Immature natural killer cell (primary cell): Measurements from ENCODE around the gene SH2B3. TPM values are rescaled to one million over a fixed set of nuclear protein-coding genes. Genes with fewer than 3 reads are reported as not detected.
A peak's percentile ranks its signal among the peaks of the same experiment; 100 is the strongest.
"Not testable (repeated sequence)": the region's sequence is repeated elsewhere in the genome, so short reads cannot be mapped to it uniquely, and the experiment has no call there.

Experiments
- DNase-seq, 3 donors: peaks; one replicate each; pipeline ENCODE4 v3.0.0; 2022; ENCODE audit warnings: mixed read lengths in 1 of 3
- H3K27ac Mint-ChIP-seq, 6 donors: one replicate each; pipeline ENCODE4 v1.8.0; 2020; ENCODE audit warnings: mixed read lengths in 6 of 6, mild to moderate bottlenecking in 5 of 6, inconsistent platforms in 4 of 6, moderate library complexity in 3 of 6
- H3K27me3 Mint-ChIP-seq, 3 donors: one replicate each; pipeline ENCODE4 v1.8.0; 2020 to 2021; ENCODE audit warnings: low read depth in 3 of 3, mild to moderate bottlenecking in 3 of 3, mixed read lengths in 3 of 3, moderate library complexity in 3 of 3, inconsistent platforms in 1 of 3
- H3K36me3 Mint-ChIP-seq, 3 donors: one replicate each; pipeline ENCODE4 v1.8.0; 2020; ENCODE audit warnings: mixed read lengths in 3 of 3, inconsistent platforms in 2 of 3, mild to moderate bottlenecking in 2 of 3
- H3K4me1 Mint-ChIP-seq, 2 donors: one replicate each; pipeline ENCODE4 v1.8.0; 2020; ENCODE audit warnings: inconsistent platforms in 2 of 2, mild to moderate bottlenecking in 2 of 2, mixed read lengths in 2 of 2, moderate library complexity in 1 of 2
- H3K4me3 Mint-ChIP-seq, 5 donors: one replicate each; pipeline ENCODE4 v1.8.0; 2020; ENCODE audit warnings: mild to moderate bottlenecking in 5 of 5, mixed read lengths in 5 of 5, inconsistent platforms in 3 of 5, moderate library complexity in 3 of 5
- H3K9me3 Mint-ChIP-seq, 6 donors: one replicate each; pipeline ENCODE4 v1.8.0; 2020; ENCODE audit warnings: mild to moderate bottlenecking in 6 of 6, mixed read lengths in 6 of 6, inconsistent platforms in 4 of 6, moderate library complexity in 3 of 6
- polyA plus RNA-seq, 3 donors: library from polyadenylated mRNA; unstranded; fragments of 300-500 nt; fragmentation: Illumina TruSeq; gene quantifications; one replicate each; pipeline ENCODE4 v1.2.3, GENCODE V29; 2021

The SH2B3 gene
- polyA plus RNA-seq, 3 donors from 2014 or later, result 0.08 to 13.5 (median 5.3) TPM

- Mint-ChIP-seq H3K9me3 (no peaks in the 10 kb centered on the region), H3K27ac (peak overlapping the region in 1 of 6 donors; percentile 25), H3K4me3 (no peak overlapping the region), H3K36me3 (no peaks in the 10 kb centered on the region), H3K27me3 (peaks cover 0 to 10% (median 8%) of the 10 kb centered on the region in 3 donors), H3K4me1 (peaks cover 16 to 18% of the 10 kb centered on the region in 2 donors)
- no peak for DNase-seq
These were observed 10.2 kb upstream of the SH2B3 start for GRCh38 chr12:111395336-111396187.

GRCh38 chr12:111396271-111396670 lies 9.5 kb upstream of the SH2B3 start:
- peaks cover 9 to 12% of the 10 kb centered on the region in 2 donors for H3K4me1 Mint-ChIP-seq
- not testable (repeated sequence) for H3K27me3 Mint-ChIP-seq, DNase-seq, H3K9me3 Mint-ChIP-seq, H3K4me3 Mint-ChIP-seq, H3K27ac Mint-ChIP-seq, H3K36me3 Mint-ChIP-seq

DNA sequence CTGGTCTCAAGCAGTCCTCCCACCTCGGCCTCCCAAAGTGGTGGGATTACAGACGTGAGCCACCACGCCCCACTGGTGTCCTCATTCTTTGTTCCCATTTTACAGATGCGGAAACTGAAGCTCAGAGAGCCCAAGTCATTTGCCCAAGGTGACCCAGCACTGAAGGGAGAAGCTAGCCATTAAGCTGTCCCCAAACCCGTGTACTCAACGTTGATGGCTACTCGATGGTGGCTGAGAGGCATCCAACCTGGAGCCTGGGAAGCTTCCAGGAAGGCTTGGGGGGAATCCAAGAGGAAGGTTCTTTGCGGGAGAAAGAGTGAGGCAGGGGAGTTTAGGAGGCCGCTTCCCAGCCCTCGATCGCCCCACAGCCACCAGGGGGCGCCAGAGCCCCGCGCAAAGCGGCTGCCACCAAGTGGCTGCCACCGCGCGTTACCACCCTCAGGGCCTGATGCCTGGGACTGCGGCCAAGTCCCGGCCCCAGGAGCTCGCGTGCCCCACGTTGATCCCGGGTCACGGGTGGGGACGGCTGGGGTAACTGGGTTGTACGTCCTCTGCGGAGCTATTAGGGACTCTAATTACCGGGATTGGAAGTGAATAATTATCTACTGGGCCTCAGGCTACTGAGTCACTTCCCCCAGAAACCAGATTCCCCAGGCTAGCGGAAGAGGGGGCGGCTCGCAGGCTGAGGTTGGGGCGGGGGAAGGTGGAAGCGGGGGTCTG lies 8.8 kb upstream of the SH2B3 start:
- Mint-ChIP-seq H3K27ac (peak overlapping the region in 2 of 6 donors; percentile 66 to 69), H3K4me1 (peaks cover 9 to 12% of the 10 kb centered on the region in 2 donors), H3K9me3 (no peaks in the 10 kb centered on the region), H3K36me3 (no peaks in the 10 kb centered on the region), H3K27me3 (peaks cover 0 to 10% (median 7%) of the 10 kb centered on the region in 3 donors), H3K4me3 (peak overlapping the region; percentile 57 to 76 (median 67))
- DNase-seq, result peak; percentile 83 to 87 (median 85)

DNA sequence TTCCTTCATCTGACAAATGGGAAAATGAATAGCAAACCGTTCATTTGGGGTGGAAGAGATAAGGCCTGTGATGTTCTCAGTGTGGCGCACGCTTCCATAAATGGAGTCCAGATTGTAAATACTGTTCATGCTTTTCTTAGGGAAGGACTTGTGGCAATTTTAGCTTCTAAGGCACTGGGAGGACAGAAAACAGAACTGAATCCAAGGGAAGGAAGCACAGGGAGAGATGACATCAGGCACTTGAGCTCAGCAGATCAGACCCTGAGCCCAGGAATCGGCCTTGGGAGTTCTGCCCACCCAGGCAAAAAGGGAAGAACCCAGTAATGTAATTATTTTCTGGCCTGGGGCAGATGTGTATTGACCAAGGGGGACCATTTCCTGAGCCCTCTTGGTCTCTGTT lies 7.2 kb upstream of the SH2B3 start:
- no peaks in the 10 kb centered on the region for H3K9me3 Mint-ChIP-seq
- H3K4me1 Mint-ChIP-seq, result peaks cover 19 to 21% of the 10 kb centered on the region in 2 donors
- DNase-seq, result no peak
- H3K36me3 Mint-ChIP-seq, result no peaks in the 10 kb centered on the region
- peak overlapping the region in 1 of 6 donors; percentile 36 for H3K27ac Mint-ChIP-seq
- H3K27me3 Mint-ChIP-seq, result peaks cover 4 to 12% (median 11%) of the 10 kb centered on the region in 3 donors
- H3K4me3 Mint-ChIP-seq, result no peak overlapping the region

- not testable (repeated sequence) for H3K36me3 Mint-ChIP-seq, H3K4me3 Mint-ChIP-seq, H3K9me3 Mint-ChIP-seq, DNase-seq
- peaks cover 4 to 16% (median 11%) of the 10 kb centered on the region in 3 donors for H3K27me3 Mint-ChIP-seq
- H3K27ac Mint-ChIP-seq, result peak overlapping the region in 1 of 6 donors; percentile 57
- peaks cover 32 to 35% of the 10 kb centered on the region in 2 donors for H3K4me1 Mint-ChIP-seq
These were observed 5.8 kb upstream of the SH2B3 start for GRCh38 chr12:111399741-111400404.

- no peak for DNase-seq
- Mint-ChIP-seq H3K9me3 (no peaks in the 10 kb centered on the region), H3K36me3 (no peaks in the 10 kb centered on the region), H3K4me1 (peaks cover 37 to 39% of the 10 kb centered on the region in 2 donors), H3K27ac (peak overlapping the region in 1 of 6 donors; percentile 22), H3K27me3 (peaks cover 6 to 17% (median 13%) of the 10 kb centered on the region in 3 donors), H3K4me3 (no peak overlapping the region)
These were observed 4.5 kb upstream of the SH2B3 start for GRCh38 chr12:111401167-111401605.

- Mint-ChIP-seq H3K27me3 (peaks cover 10 to 21% (median 17%) of the 10 kb centered on the region in 3 donors), H3K27ac (peak overlapping the region in 2 of 6 donors; percentile 83 to 85), H3K4me1 (peaks cover 35 to 43% of the 10 kb centered on the region in 2 donors), H3K4me3 (peak overlapping the region in 1 of 5 donors; percentile 72)
- not testable (repeated sequence) for H3K9me3 Mint-ChIP-seq, H3K36me3 Mint-ChIP-seq, DNase-seq
These were observed 3.3 kb upstream of the SH2B3 start for GRCh38 chr12:111402490-111402824.

DNA sequence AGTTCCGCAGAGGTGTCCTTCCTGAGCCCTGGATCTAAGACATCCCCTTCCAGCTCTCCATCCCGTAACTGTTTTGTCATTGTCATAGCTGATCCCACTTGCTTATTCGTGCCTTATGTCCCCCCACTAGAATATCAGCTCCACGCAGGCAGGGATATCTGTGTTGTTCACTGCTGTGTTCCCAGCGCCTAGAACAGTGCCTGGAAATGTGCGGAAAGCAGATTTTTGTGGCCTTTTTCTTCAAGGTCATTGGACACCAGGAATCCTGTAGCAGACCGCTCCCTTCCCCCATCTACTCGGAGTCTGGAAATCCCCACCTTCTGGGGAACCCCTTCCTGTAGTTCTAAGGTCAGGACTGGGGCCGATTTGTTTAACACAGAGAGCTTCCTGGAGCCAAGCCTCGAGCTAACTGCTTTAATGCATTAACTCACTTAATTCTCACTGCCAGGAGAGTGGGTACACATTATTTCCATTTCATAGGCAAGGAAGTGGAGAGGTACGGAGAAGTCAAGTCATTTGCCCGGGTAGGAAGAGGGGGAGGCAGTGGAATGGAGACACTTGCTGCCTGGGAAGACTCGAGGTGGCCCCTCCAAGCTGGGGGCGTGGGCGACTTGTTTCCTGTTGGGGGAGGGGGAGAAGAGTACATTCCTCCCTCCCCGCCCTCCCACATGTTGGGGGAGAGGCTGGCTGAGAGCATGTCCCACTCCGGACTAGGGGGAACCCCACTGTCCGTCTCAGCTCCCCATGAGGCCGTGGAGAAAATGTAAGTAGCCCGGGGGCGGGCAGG lies 1.2 kb upstream of the SH2B3 start:
- H3K4me3 Mint-ChIP-seq, result peak overlapping the region; percentile 86 to 92 (median 89)
- peak in 2 of 3 donors; percentile 35 to 45 for DNase-seq
- no peaks in the 10 kb centered on the region for H3K36me3 Mint-ChIP-seq
- peaks cover 56 to 63% of the 10 kb centered on the region in 2 donors for H3K4me1 Mint-ChIP-seq
- peaks cover 10 to 20% (median 13%) of the 10 kb centered on the region in 3 donors for H3K27me3 Mint-ChIP-seq
- H3K9me3 Mint-ChIP-seq, result no peaks in the 10 kb centered on the region
- peak overlapping the region; percentile 85 to 96 (median 92) for H3K27ac Mint-ChIP-seq

- Mint-ChIP-seq H3K27ac (peak overlapping the region; percentile 68 to 96 (median 91)), H3K4me3 (peak overlapping the region; percentile 86 to 92 (median 89)), H3K36me3 (no peaks in the 10 kb centered on the region), H3K27me3 (peaks cover 10 to 17% (median 12%) of the 10 kb centered on the region in 3 donors), H3K4me1 (peaks cover 63 to 66% of the 10 kb centered on the region in 2 donors), H3K9me3 (no peaks in the 10 kb centered on the region)
- peak; percentile 97 to 98 (median 97) for DNase-seq
These were observed 419 bp upstream of the SH2B3 start for GRCh38 chr12:111405149-111405858.

DNA sequence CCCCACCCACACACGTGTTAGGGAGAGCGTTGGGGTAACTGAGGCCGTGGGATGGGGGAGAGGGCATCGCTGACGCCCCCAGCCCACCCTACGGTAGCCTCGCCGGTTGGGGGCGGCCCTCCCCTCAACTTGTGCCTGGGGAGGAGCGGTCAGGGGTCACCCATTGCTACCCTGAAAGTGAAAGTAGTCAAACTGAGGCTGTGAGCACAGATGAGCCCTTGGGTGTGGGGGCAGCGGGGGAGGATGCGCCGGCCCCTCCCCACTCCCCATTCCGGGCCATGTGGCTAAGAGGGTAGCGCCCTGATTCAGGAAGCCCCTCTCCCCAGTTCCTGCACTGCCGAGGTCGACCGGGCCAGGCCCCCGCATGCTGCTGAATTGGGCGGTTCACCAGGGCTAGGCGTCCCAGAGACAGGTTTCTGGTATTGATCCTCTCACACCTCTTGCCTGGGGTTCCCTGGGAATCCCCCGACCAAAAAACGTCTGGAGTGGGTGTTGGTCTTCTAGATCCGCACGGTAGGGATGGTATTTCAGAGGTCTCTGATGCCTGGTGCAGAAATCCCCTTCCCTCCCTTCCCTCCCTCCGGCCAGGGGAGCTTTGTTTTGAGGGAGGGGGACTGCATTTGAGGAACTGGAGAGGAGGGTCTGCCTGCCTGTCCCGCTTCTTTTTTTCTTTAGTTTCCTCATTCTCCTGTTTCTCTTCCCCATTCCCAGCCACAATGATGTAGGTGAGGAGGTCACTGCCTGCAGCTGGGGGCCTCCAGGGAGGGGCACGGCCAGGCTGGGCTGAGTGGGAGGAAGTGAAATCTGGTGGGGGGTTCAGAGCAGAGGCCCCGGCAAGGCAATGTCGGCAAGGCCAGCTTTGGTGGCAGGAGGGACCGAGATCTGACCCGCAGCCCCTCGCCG lies 1.0 kb downstream of the SH2B3 start:
- Mint-ChIP-seq H3K36me3 (no peaks in the 10 kb centered on the region), H3K27ac (peak overlapping the region; percentile 91 to 98 (median 92)), H3K4me1 (peaks cover 78 to 79% of the 10 kb centered on the region in 2 donors), H3K4me3 (peak overlapping the region; percentile 86 to 95 (median 90)), H3K9me3 (no peaks in the 10 kb centered on the region), H3K27me3 (peaks cover 10 to 14% (median 10%) of the 10 kb centered on the region in 3 donors)
- peak; percentile 54 to 63 (median 62) for DNase-seq

GRCh38 chr12:111407377-111408115 lies 1.8 kb downstream of the SH2B3 start:
- Mint-ChIP-seq H3K9me3 (no peaks in the 10 kb centered on the region), H3K27me3 (peaks cover 10 to 14% (median 12%) of the 10 kb centered on the region in 3 donors), H3K4me1 (peaks cover 85 to 87% of the 10 kb centered on the region in 2 donors), H3K36me3 (no peaks in the 10 kb centered on the region), H3K27ac (peak overlapping the region; percentile 91 to 98 (median 92)), H3K4me3 (peak overlapping the region; percentile 86 to 95 (median 90))
- no peak for DNase-seq
